HepG2 (cell line): Measurements from ENCODE around the gene LRIG1. TPM values are rescaled to one million over a fixed set of nuclear protein-coding genes. Genes with fewer than 3 reads are reported as not detected.

ENCODE experiments used
- ATAC-seq: fragments of 200-7000 bp; cut with Tn5 transposase; 3 replicates; pipeline ENCODE4 v1.9.1; 2020; ENCODE audit warnings: mild to moderate bottlenecking, moderate library complexity
- BruUV-seq: library from RNA; stranded (reverse); fragments of 400-500 nt; replicated peaks from 2 replicates; lab custom pipeline; 2021; lab: Mats Ljungman, UMichigan
- CTCF ChIA-PET: fragments of 300-600 bp; formaldehyde crosslinking; extraction: SDS; loops from one replicate; lab custom pipeline; 2021; ENCODE audit warnings: low total read pairs, inconsistent platforms, low intra/inter-chr PET ratio; lab: Yijun Ruan, JAX
- POLR2A ChIA-PET: fragments of 350-600 bp; sonication (Branson Sonifier 250); formaldehyde crosslinking; loops from one replicate; lab custom pipeline; 2020; ENCODE audit warnings: antibody characterized with exemption, inconsistent platforms; lab: Yijun Ruan, JAX
- DNase-seq: peaks from one replicate; pipeline ENCODE4 v3.0.0-alpha.2; 2015; ENCODE audit warnings: low spot score
- FAIRE-seq: peaks from 3 replicates; lab custom pipeline; 2011; peaks lifted over from hg19 to GRCh38; lab: Jason Lieb, UNC
- H2AFZ ChIP-seq: one replicate; pipeline ENCODE4 v1.6.1; 2011; ENCODE audit warnings: low read length, inconsistent platforms
- H3K27ac ChIP-seq: fragments of 300-600 bp; 3 replicates; pipeline ENCODE4 v1.8.0; 2011; ENCODE audit warnings: mixed run types, mild to moderate bottlenecking, mixed read lengths, low read length, inconsistent platforms; ENCODE audit not compliant: insufficient read depth; ENCODE audit errors: extremely low read length
- H3K27me3 ChIP-seq, 2 experiments: fragments of 200-600 bp in 1 of 2; 2 replicates in 1 of 2; 3 replicates in 1 of 2; pipeline versions ENCODE4 v1.6.0 to v1.8.0; 2011; ENCODE audit warnings: low read length in 2 of 2, mild to moderate bottlenecking in 2 of 2, moderate library complexity in 2 of 2, inconsistent platforms in 1 of 2; ENCODE audit not compliant: insufficient read depth in 2 of 2, control insufficient read depth in 1 of 2
- H3K36me3 ChIP-seq, 2 experiments: fragments of 200-600 bp in 1 of 2; replicated peaks in 1 of 2; 2 replicates in 1 of 2; 3 replicates in 1 of 2; pipeline versions ENCODE4 v1.5.1 to v1.8.0; 2011; ENCODE audit warnings: low read length in 2 of 2, inconsistent platforms in 1 of 2; ENCODE audit not compliant: insufficient read depth in 2 of 2, control insufficient read depth in 1 of 2
- H3K4me1 ChIP-seq: 2 replicates; pipeline ENCODE4 v1.5.1; 2012; ENCODE audit warnings: low read length, inconsistent platforms; ENCODE audit not compliant: insufficient read depth
- H3K4me2 ChIP-seq: 2 replicates; pipeline ENCODE4 v1.6.0; 2011; ENCODE audit warnings: low read depth, low read length, inconsistent platforms
- H3K4me3 ChIP-seq, 3 experiments: fragments of 200-600 bp in 1 of 3; sonication (generic), shearing (Covaris generic) in 1 of 3; replicated peaks in 1 of 3; 2 replicates each; pipeline ENCODE4 v1.5.1; 2011 to 2016; ENCODE audit warnings: low read length in 3 of 3, inconsistent platforms in 2 of 3, low read depth in 2 of 3, mild to moderate bottlenecking in 2 of 3, control low read depth in 1 of 3, mixed read lengths in 1 of 3; ENCODE audit not compliant: insufficient read depth in 1 of 3
- H3K79me2 ChIP-seq: one replicate; pipeline ENCODE4 v1.6.1; 2011; ENCODE audit warnings: low read length, inconsistent platforms; ENCODE audit not compliant: insufficient read depth
- H3K9ac ChIP-seq: 2 replicates; pipeline ENCODE4 v1.6.0; 2011; ENCODE audit warnings: mild to moderate bottlenecking, low read depth, low read length, inconsistent platforms; ENCODE audit not compliant: insufficient read depth
- H3K9me3 ChIP-seq: 2 replicates; pipeline ENCODE4 v1.5.1; 2012; ENCODE audit warnings: mild to moderate bottlenecking, low read length
- H4K20me1 ChIP-seq: 2 replicates; pipeline ENCODE4 v1.6.0; 2011; ENCODE audit warnings: inconsistent platforms, mild to moderate bottlenecking, low read length, moderate library complexity; ENCODE audit not compliant: insufficient read depth
- CBFB ChIP-seq: sonication (generic); formaldehyde crosslinking; IDR thresholded peaks from 2 replicates; pipeline ENCODE4 v1.4.0; 2020; ENCODE audit warnings: missing genetic modification reagents
- CSRNP2 ChIP-seq: sonication (generic); formaldehyde crosslinking; conservative IDR thresholded peaks from 2 replicates; pipeline ENCODE4 v1.8.0; 2022; ENCODE audit warnings: low read depth, missing genetic modification reagents
- HBP1 ChIP-seq: IDR thresholded peaks from 2 replicates; pipeline ENCODE4 v1.6.1; 2016; ENCODE audit warnings: low read depth, control low read depth
- HDAC6 ChIP-seq: fragments of 200-600 bp; sonication (generic); IDR thresholded peaks from 2 replicates; pipeline ENCODE4 v1.7.0; 2017; ENCODE audit warnings: mild to moderate bottlenecking, antibody characterized with exemption, low read length, low read depth
- HNRNPLL ChIP-seq: fragments of 200-400 bp; formaldehyde crosslinking; IDR thresholded peaks from 2 replicates; pipeline ENCODE4 v1.6.1; 2017; ENCODE audit warnings: mild to moderate bottlenecking, low read depth, low read length; ENCODE audit not compliant: poor library complexity, severe bottlenecking
- HOXA9 ChIP-seq: sonication (generic); formaldehyde crosslinking; IDR thresholded peaks from 2 replicates; pipeline ENCODE4 v1.8.1; 2022; ENCODE audit warnings: missing genetic modification reagents, mild to moderate bottlenecking, moderate library complexity, borderline replicate concordance
- MAFF ChIP-seq: IDR thresholded peaks from 2 replicates; pipeline ENCODE4 v1.6.1; 2011; ENCODE audit warnings: low read depth, low read length, improper control_type of control experiment
- PCBP2 ChIP-seq: fragments of 200-400 bp; formaldehyde crosslinking; optimal IDR thresholded peaks from 2 replicates; pipeline ENCODE3; 2018; ENCODE audit warnings: low read length, low read depth; ENCODE audit not compliant: poor library complexity, severe bottlenecking
- SAFB2 ChIP-seq: sonication (generic); formaldehyde crosslinking; IDR thresholded peaks from 2 replicates; pipeline ENCODE4 v1.5.1; 2020; ENCODE audit warnings: missing genetic modification reagents, low read depth, mild to moderate bottlenecking, borderline replicate concordance
- ZFY ChIP-seq: sonication (generic); formaldehyde crosslinking; IDR thresholded peaks from 2 replicates; pipeline ENCODE4 v1.4.0; 2020; ENCODE audit warnings: missing genetic modification reagents
- ZNF296 ChIP-seq: sonication (generic); formaldehyde crosslinking; conservative IDR thresholded peaks from 2 replicates; pipeline ENCODE4 v1.5.0; 2020; ENCODE audit warnings: mild to moderate bottlenecking, missing genetic modification reagents
- ZNF33B ChIP-seq: sonication (generic); formaldehyde crosslinking; IDR thresholded peaks from 2 replicates; pipeline ENCODE4 v1.5.1; 2020; ENCODE audit warnings: mild to moderate bottlenecking, missing genetic modification reagents
- ZNF816 ChIP-seq: sonication (generic); formaldehyde crosslinking; IDR thresholded peaks from 2 replicates; pipeline ENCODE4 v1.8.0; 2022; ENCODE audit warnings: missing genetic modification reagents, mild to moderate bottlenecking, borderline replicate concordance
- ZSCAN29 ChIP-seq: sonication (generic); formaldehyde crosslinking; conservative IDR thresholded peaks from 2 replicates; pipeline ENCODE4 v1.4.0; 2020; ENCODE audit warnings: mild to moderate bottlenecking, missing genetic modification reagents
- WGBS: methylation state at CpG from one replicate; pipeline ENCODE4 v1.1.6; 2017; ENCODE audit warnings: low lambda C conversion rate; 5-methylcytosine and 5-hydroxymethylcytosine counted together
- in situ Hi-C: cut with HindIII; loops from 2 replicates; pipeline ENCODE4 v1.10.0; 2017; ENCODE audit warnings: low pct_unique_long_range_greater_than_20kb; ENCODE audit not compliant: extremely low pct_ligation_motif_present
- intact Hi-C: fragments of 100-400 bp; cut with micrococcal nuclease; formaldehyde crosslinking; loops from one replicate; pipeline ENCODE4 v1.10.0; 2022; ENCODE audit not compliant: unreplicated experiment
- polyA plus RNA-seq, 8 experiments: library from polyadenylated mRNA; depleted of rRNA in 3 of 8; stranded (reverse) in 7 of 8; unstranded in 1 of 8; fragments of >200 nt; fragmentation: Illumina TruSeq in 4 of 8; extraction: Trizol in 4 of 8; gene quantifications; 2 replicates each; pipeline versions ENCODE4 v1.2.1 to v1.2.3, GENCODE V29; 2011 to 2016; ENCODE audit warnings: low read depth in 4 of 8, missing spikeins in 1 of 8, mixed read lengths in 1 of 8; ENCODE audit not compliant: insufficient read depth in 1 of 8
- total RNA-seq, 5 experiments: library from RNA; depleted of rRNA; stranded (reverse); fragments of >200 nt; fragmentation: Illumina TruSeq; extraction: Trizol; gene quantifications; 2 replicates each; pipeline ENCODE4 v1.2.3, GENCODE V29; 2016; ENCODE audit warnings: low read depth in 1 of 5
- TF ChIP-seq, protein P1 (sequence below): sonication (generic); formaldehyde crosslinking; IDR thresholded peaks from 2 replicates; pipeline ENCODE4 v1.4.0; 2020; ENCODE audit warnings: mild to moderate bottlenecking, missing genetic modification reagents, borderline replicate concordance

Gene LRIG1
- total and polyA plus RNA-seq, 2 of the 13 experiments (the other 11 are each of a cell fraction or from before 2014, with no cell fraction given), result 17.8 to 24.8 TPM

DNA sequence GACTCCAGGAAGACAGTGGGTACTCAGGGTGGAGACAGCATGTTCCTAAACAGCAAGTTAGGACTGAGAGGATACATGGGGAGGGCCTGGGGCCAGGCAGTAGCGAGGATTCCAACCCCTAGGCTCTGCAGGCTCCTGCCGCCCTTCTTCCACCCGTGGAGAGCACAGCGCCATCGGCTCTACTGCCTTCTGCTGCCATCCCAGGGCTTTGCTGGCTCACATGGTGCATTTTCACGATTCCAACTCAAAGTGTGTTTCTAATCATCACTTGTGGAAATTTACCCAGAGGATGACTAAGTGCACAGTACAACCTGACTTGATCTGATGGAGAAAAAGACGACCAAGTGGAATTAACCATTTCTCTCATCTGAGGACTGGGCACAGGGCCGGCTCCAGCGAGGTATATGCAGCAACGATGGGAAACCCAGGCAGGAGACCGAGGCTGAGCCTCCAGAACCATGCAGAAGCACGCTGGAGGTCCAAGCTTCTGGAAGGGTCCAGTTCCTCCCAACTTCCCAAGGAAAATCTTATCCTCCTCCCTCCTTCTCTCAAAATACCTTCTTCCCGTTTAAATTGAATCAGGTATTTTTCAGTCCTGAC is 104.6 kb downstream of the LRIG1 start:
- H3K4me3 ChIP-seq, result no peak overlapping the region
- H3K36me3 ChIP-seq, result peaks cover 25 to 70% of the 10 kb centered on the region in 2 experiments
- H2AFZ ChIP-seq, result no peak overlapping the region
- WGBS, result 98% methylated on average over 11 of the region's 13 CpGs
- H4K20me1 ChIP-seq, result no peaks in the 10 kb centered on the region
- no peaks in the 10 kb centered on the region for H3K4me1 ChIP-seq
- H3K27me3 ChIP-seq, result no peaks in the 10 kb centered on the region
- TF ChIP-seq ZSCAN29 (CRISPR knock-in tag) (no peak), SAFB2 (CRISPR knock-in tag) (no peak), CSRNP2 (CRISPR knock-in tag) (no peak), ZNF296 (no peak), ZNF33B (CRISPR knock-in tag) (no peak), HBP1 (no peak), HNRNPLL (no peak), HDAC6 (no peak), PCBP2 (no peak), ZNF816 (no peak), ZFY (CRISPR knock-in tag) (no peak), CBFB (CRISPR knock-in tag) (no peak), MAFF (no peak), HOXA9 (CRISPR knock-in tag) (no peak)
- TF ChIP-seq, protein P1, sequence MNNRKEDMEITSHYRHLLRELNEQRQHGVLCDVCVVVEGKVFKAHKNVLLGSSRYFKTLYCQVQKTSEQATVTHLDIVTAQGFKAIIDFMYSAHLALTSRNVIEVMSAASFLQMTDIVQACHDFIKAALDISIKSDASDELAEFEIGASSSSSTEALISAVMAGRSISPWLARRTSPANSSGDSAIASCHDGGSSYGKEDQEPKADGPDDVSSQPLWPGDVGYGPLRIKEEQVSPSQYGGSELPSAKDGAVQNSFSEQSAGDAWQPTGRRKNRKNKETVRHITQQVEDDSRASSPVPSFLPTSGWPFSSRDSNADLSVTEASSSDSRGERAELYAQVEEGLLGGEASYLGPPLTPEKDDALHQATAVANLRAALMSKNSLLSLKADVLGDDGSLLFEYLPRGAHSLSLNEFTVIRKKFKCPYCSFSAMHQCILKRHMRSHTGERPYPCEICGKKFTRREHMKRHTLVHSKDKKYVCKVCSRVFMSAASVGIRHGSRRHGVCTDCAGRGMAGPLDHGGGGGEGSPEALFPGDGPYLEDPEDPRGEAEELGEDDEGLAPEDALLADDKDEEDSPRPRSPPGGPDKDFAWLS, result no peak
- CTCF ChIA-PET, result no interaction called here
- no TSS peak for BruUV-seq
- in situ Hi-C loops, result no loop called here
- DNase-seq (no peak), FAIRE-seq (no peak), ATAC-seq (no peak)
- H3K9me3 ChIP-seq, result no peaks in the 10 kb centered on the region
- H3K27ac ChIP-seq, result no peak overlapping the region
- POLR2A ChIA-PET, result no interaction called here
- no peak overlapping the region for H3K4me2 ChIP-seq
- H3K9ac ChIP-seq, result no peak overlapping the region
- intact Hi-C loops, result no loop called here
- no peaks in the 10 kb centered on the region for H3K79me2 ChIP-seq
